Liver (tissue), 9 donors: ENCODE results near the gene CDH22. TPM values are rescaled to one million over a fixed set of nuclear protein-coding genes. Genes with fewer than 3 reads are reported as not detected.

Experiments
- DNase-seq: peaks from one replicate; pipeline ENCODE4 v3.0.0-alpha.2; 2017; ENCODE audit warnings: low spot score
- H3K27ac ChIP-seq, 2 donors: one replicate each; pipeline ENCODE4 v1.7.0; 2013; ENCODE audit warnings: inconsistent platforms in 2 of 2, low read length in 2 of 2, control low read depth in 1 of 2, low read depth in 1 of 2, mild to moderate bottlenecking in 1 of 2
- H3K27me3 ChIP-seq, 4 donors: one replicate each; pipeline versions ENCODE4 v1.6.1 to v1.7.0; 2013; ENCODE audit warnings: low read length in 3 of 4, inconsistent platforms in 1 of 4, mild to moderate bottlenecking in 1 of 4, moderate library complexity in 1 of 4; ENCODE audit not compliant: control insufficient read depth in 4 of 4, insufficient read depth in 4 of 4
- H3K36me3 ChIP-seq, 4 donors: one replicate each; pipeline versions ENCODE4 v1.6.1 to v1.7.0; 2013; ENCODE audit warnings: low read length in 3 of 4, mild to moderate bottlenecking in 3 of 4, low read depth in 1 of 4, moderate library complexity in 1 of 4; ENCODE audit not compliant: control insufficient read depth in 4 of 4, insufficient read depth in 3 of 4
- H3K4me1 ChIP-seq, 4 donors: one replicate each; pipeline versions ENCODE4 v1.6.1 to v1.7.0; 2013; ENCODE audit warnings: low read length in 3 of 4, mild to moderate bottlenecking in 3 of 4, moderate library complexity in 1 of 4; ENCODE audit not compliant: control insufficient read depth in 4 of 4, insufficient read depth in 4 of 4
- H3K4me3 ChIP-seq, 3 donors: one replicate each; pipeline versions ENCODE4 v1.6.1 to v1.7.0; 2013; ENCODE audit warnings: low read length in 3 of 3, control low read depth in 1 of 3, low read depth in 1 of 3, mild to moderate bottlenecking in 1 of 3
- H3K9ac ChIP-seq, 2 donors: one replicate each; pipeline ENCODE4 v1.7.0; 2013; ENCODE audit warnings: low read length in 2 of 2, mild to moderate bottlenecking in 2 of 2, moderate library complexity in 2 of 2, control low read depth in 1 of 2, low read depth in 1 of 2
- H3K9me3 ChIP-seq, 4 donors: one replicate each; pipeline versions ENCODE4 v1.6.1 to v1.7.0; 2013; ENCODE audit warnings: low read length in 3 of 4; ENCODE audit not compliant: control insufficient read depth in 4 of 4
- EGR1 ChIP-seq, 2 donors: IDR thresholded peaks; 2 replicates each; pipeline ENCODE4 v1.6.1; 2016 to 2018; ENCODE audit warnings: antibody characterized with exemption in 2 of 2, low read depth in 2 of 2
- FOXA1 ChIP-seq: IDR thresholded peaks from 2 replicates; pipeline ENCODE4 v1.6.1; 2016; ENCODE audit warnings: antibody characterized with exemption
- FOXA2 ChIP-seq: IDR thresholded peaks from 2 replicates; pipeline ENCODE4 v1.6.1; 2016; ENCODE audit warnings: antibody characterized with exemption
- GABPA ChIP-seq, 2 donors: IDR thresholded peaks in 1 of 2; conservative IDR thresholded peaks in 1 of 2; 2 replicates each; pipeline ENCODE4 v1.6.1; 2016; ENCODE audit warnings: antibody characterized with exemption in 2 of 2, mild to moderate bottlenecking in 1 of 2, moderate library complexity in 1 of 2
- HNF4G ChIP-seq: IDR thresholded peaks from 2 replicates; pipeline ENCODE4 v1.6.1; 2016; ENCODE audit warnings: antibody characterized with exemption
- NR2F2 ChIP-seq: IDR thresholded peaks from 2 replicates; pipeline ENCODE4 v1.6.1; 2016; ENCODE audit warnings: antibody characterized with exemption
- RAD21 ChIP-seq, 2 donors: IDR thresholded peaks; 2 replicates each; pipeline ENCODE4 v1.6.1; 2016; ENCODE audit warnings: antibody characterized with exemption in 2 of 2, mild to moderate bottlenecking in 2 of 2
- SP1 ChIP-seq: IDR thresholded peaks from 2 replicates; pipeline ENCODE4 v1.6.1; 2018; ENCODE audit warnings: antibody characterized with exemption, mild to moderate bottlenecking
- YY1 ChIP-seq: IDR thresholded peaks from 2 replicates; pipeline ENCODE4 v1.6.1; 2016; ENCODE audit warnings: antibody characterized with exemption, mild to moderate bottlenecking
- WGBS: extraction: QIAGEN DNeasy Blood & Tissue Kit; methylation state at CpG from one replicate; pipeline ENCODE4 v1.1.7; 2013; 5-methylcytosine and 5-hydroxymethylcytosine counted together
- polyA plus RNA-seq, 2 donors: library from polyadenylated mRNA; stranded (reverse) in 1 of 2; unstranded in 1 of 2; fragments of 200-250 nt in 1 of 2; fragments of >200 nt in 1 of 2; fragmentation: Nextera tagmentation in 1 of 2; extraction: Ambion mirVana in 1 of 2; gene quantifications; one replicate each; pipeline versions ENCODE4 v1.2.1 to v1.2.3, GENCODE V29; 2013 to 2015
- total RNA-seq, 2 donors: library from RNA; depleted of rRNA; stranded (reverse); fragments of >200 nt; gene quantifications; one replicate each; pipeline ENCODE4 v1.2.3, GENCODE V29; 2014
- TF ChIP-seq, protein P1 (sequence below): IDR thresholded peaks from 2 replicates; pipeline ENCODE4 v1.6.1; 2016; ENCODE audit warnings: antibody characterized with exemption, mild to moderate bottlenecking
- TF ChIP-seq, protein P2 (sequence below): IDR thresholded peaks from 2 replicates; pipeline ENCODE4 v1.6.1; 2016; ENCODE audit warnings: antibody characterized with exemption
- TF ChIP-seq, protein P3 (sequence below): IDR thresholded peaks from 2 replicates; pipeline ENCODE4 v1.6.1; 2016; ENCODE audit warnings: antibody characterized with exemption
- donor health status: healthy.
- donor health status: healthy.
- donor health status: healthy.
- donor health status: healthy.
- donor health status: healthy.

Gene CDH22
- total and polyA plus RNA-seq, 4 donors, result 0.02 TPM; not detected in 3

DNA sequence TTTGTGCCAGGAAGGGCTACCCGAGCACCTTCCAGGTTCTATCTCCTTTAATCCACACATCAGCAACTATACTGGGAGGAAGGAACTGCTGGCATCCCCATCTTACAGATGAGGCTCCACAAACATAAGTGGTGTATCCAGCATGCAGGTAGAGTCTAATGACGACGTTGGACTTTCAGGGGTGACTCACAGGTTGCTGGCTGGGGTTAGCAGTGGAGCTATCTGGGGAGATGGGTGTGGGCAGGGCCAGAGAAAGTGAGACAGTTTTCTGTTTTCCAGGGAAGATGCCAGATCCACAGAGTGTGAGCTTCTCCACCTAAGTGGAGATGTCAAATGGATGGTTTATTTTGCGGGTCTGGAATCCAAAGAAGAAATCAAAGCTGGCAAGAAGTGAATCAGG, 31.8 kb downstream of the CDH22 start:
- Histone ChIP-seq H3K9me3 (peaks cover 0 to 3% (median under 1%) of the 10 kb centered on the region in 4 donors), H3K27me3 (peaks cover 0 to 16% (median 6%) of the 10 kb centered on the region in 4 donors), H3K4me3 (no peak overlapping the region), H3K4me1 (no peaks in the 10 kb centered on the region), H3K36me3 (no peaks in the 10 kb centered on the region), H3K27ac (no peak overlapping the region), H3K9ac (no peak overlapping the region)
- no peak for TF ChIP-seq EGR1 (IDR thresholded peaks at IDR 0.05; ENCODE audit: low read depth in 2 of 2)
- no peak for TF ChIP-seq FOXA1
- no peak for TF ChIP-seq RAD21 (IDR thresholded peaks at IDR 0.05)
- WGBS, result 57% methylated on average over 4 of the region's 4 CpGs
- DNase-seq, result no peak

DNA sequence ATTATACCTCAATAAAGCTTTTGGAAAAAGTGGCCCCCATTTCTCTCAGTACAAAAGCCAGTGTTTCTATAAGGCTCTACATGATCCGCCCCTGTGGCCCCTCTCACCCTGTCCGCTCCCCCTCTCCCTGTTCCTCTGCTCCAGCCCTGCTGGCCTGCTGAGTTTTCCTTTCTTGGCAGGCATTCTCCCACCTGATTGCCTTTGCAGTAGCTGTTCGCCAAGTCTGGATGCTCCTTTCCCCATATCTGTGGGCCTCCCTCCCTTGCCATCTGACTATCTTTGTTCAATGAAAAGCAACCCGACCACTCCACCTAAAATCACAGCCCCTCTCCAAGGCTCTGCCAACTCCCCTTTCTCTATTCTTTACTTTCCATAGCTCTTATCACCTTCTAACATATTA, 33.2 kb downstream of the CDH22 start:
- no peaks in the 10 kb centered on the region for H3K4me1 ChIP-seq
- TF ChIP-seq NR2F2 (no peak), FOXA1 (no peak)
- TF ChIP-seq, protein P1, sequence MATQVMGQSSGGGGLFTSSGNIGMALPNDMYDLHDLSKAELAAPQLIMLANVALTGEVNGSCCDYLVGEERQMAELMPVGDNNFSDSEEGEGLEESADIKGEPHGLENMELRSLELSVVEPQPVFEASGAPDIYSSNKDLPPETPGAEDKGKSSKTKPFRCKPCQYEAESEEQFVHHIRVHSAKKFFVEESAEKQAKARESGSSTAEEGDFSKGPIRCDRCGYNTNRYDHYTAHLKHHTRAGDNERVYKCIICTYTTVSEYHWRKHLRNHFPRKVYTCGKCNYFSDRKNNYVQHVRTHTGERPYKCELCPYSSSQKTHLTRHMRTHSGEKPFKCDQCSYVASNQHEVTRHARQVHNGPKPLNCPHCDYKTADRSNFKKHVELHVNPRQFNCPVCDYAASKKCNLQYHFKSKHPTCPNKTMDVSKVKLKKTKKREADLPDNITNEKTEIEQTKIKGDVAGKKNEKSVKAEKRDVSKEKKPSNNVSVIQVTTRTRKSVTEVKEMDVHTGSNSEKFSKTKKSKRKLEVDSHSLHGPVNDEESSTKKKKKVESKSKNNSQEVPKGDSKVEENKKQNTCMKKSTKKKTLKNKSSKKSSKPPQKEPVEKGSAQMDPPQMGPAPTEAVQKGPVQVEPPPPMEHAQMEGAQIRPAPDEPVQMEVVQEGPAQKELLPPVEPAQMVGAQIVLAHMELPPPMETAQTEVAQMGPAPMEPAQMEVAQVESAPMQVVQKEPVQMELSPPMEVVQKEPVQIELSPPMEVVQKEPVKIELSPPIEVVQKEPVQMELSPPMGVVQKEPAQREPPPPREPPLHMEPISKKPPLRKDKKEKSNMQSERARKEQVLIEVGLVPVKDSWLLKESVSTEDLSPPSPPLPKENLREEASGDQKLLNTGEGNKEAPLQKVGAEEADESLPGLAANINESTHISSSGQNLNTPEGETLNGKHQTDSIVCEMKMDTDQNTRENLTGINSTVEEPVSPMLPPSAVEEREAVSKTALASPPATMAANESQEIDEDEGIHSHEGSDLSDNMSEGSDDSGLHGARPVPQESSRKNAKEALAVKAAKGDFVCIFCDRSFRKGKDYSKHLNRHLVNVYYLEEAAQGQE, result no peak
- WGBS, result 74% methylated on average over 4 of the region's 4 CpGs
- peaks cover 0 to 3% (median under 1%) of the 10 kb centered on the region in 4 donors for H3K9me3 ChIP-seq
- H3K27me3 ChIP-seq, result peaks cover 0 to 16% (median 4%) of the 10 kb centered on the region in 4 donors
- H3K27ac ChIP-seq, result no peak overlapping the region
- H3K4me3 ChIP-seq, result no peak overlapping the region
- H3K36me3 ChIP-seq, result no peaks in the 10 kb centered on the region
- DNase-seq, result no peak
- H3K9ac ChIP-seq, result no peak overlapping the region

DNA sequence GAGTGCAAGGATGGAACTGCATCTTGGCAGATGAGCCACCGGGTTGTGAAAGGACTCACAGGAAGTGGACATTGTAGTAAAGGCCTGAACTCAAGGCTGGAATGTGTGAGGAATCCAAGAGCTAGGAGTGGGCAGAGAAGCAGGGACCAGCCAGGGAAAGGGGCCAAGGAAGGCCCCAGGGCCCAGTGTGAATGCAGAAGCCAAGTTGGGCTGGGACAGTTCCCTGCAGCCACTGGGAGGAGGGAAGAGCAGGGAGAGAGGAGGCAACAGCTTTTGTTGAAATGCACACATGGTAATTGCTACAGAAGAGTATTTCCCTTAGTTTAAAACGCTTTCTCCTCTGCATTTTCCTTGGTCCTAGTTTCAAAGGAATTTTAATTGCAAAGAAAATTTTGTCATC, 34.6 kb downstream of the CDH22 start:
- TF ChIP-seq, protein P2, sequence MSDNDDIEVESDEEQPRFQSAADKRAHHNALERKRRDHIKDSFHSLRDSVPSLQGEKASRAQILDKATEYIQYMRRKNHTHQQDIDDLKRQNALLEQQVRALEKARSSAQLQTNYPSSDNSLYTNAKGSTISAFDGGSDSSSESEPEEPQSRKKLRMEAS, result no peak
- TF ChIP-seq NR2F2, result no peak
- no peak for TF ChIP-seq FOXA2
- TF ChIP-seq, protein P3, sequence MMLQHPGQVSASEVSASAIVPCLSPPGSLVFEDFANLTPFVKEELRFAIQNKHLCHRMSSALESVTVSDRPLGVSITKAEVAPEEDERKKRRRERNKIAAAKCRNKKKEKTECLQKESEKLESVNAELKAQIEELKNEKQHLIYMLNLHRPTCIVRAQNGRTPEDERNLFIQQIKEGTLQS, result no peak
- TF ChIP-seq, protein P1, result no peak
- TF ChIP-seq GABPA (IDR thresholded peaks at IDR 0.05 in 1 of 2, conservative IDR thresholded peaks at IDR 0.05 in 1 of 2), result no peak
- TF ChIP-seq RAD21 (IDR thresholded peaks at IDR 0.05), result no peak
- TF ChIP-seq HNF4G, result no peak
- no peak for TF ChIP-seq EGR1 (IDR thresholded peaks at IDR 0.05; ENCODE audit: low read depth in 2 of 2)
- TF ChIP-seq SP1, result no peak
- TF ChIP-seq YY1, result no peak
- Histone ChIP-seq H3K4me3 (no peak overlapping the region), H3K27ac (no peak overlapping the region), H3K36me3 (no peaks in the 10 kb centered on the region), H3K9me3 (peaks cover 0 to 3% (median under 1%) of the 10 kb centered on the region in 4 donors), H3K27me3 (peaks cover 0 to 16% (median 4%) of the 10 kb centered on the region in 4 donors), H3K9ac (no peak overlapping the region), H3K4me1 (no peaks in the 10 kb centered on the region)
- 34% methylated on average over 2 of the region's 2 CpGs for WGBS
- no peak for DNase-seq
